Stimulated activated CD8-positive, alpha-beta memory T cell treated with anti-CD3 and anti-CD28 coated beads, Interleukin-12 subunit alpha, Interleukin-12 subunit beta, amount 100 ng/mL, for 24 hours (primary cell): ENCODE results near the gene NEU1.
"Not testable (repeated sequence)": the region's sequence is repeated elsewhere in the genome, so short reads cannot be mapped to it uniquely, and the experiment has no call there.

Experiments
- DNase-seq: peaks from one replicate; pipeline ENCODE4 v3.0.0-alpha.2; 2020; ENCODE audit errors: extremely low read depth

NEU1 gene

GRCh38 chr6:31838968-31839367 lies 23.7 kb downstream of the NEU1 start:
- DNase-seq: no peak

GRCh38 chr6:31838114-31838553 lies 24.5 kb downstream of the NEU1 start:
- DNase-seq: not testable (repeated sequence)

GRCh38 chr6:31837369-31838113 lies 25.1 kb downstream of the NEU1 start:
- DNase-seq: no peak

- DNase-seq: no peak
Observed at GRCh38 chr6:31836474-31837368, 25.9 kb downstream of the NEU1 start.

GRCh38 chr6:31836047-31836473 lies 26.6 kb downstream of the NEU1 start:
- DNase-seq: no peak

- DNase-seq: no peak
Observed at GRCh38 chr6:31834367-31835250, 28.0 kb downstream of the NEU1 start.

GRCh38 chr6:31831350-31832215 lies 31.0 kb downstream of the NEU1 start:
- DNase-seq: no peak

- DNase-seq: no peak
Observed at GRCh38 chr6:31830886-31831335, 31.7 kb downstream of the NEU1 start.

- no peak for DNase-seq
Observed at GRCh38 chr6:31829633-31830283, 32.9 kb downstream of the NEU1 start.

- peak; percentile 78 for DNase-seq
Observed at GRCh38 chr6:31827286-31828079, 35.1 kb downstream of the NEU1 start, which contains the start of gene HSPA1B. Gene HSPA1B, plus strand, starts transcription at chr6:31827738. Its CDS starts 213 bp downstream, at chr6:31827951.

- DNase-seq: no peak
Observed at GRCh38 chr6:31826793-31827285, 35.8 kb downstream of the NEU1 start.

- DNase-seq: no peak
Observed at GRCh38 chr6:31825553-31825952, 37.1 kb downstream of the NEU1 start.

GRCh38 chr6:31823592-31824196 lies 38.9 kb downstream of the NEU1 start:
- not testable (repeated sequence) for DNase-seq

GRCh38 chr6:31822036-31822821 lies 40.4 kb downstream of the NEU1 start:
- no peak for DNase-seq

- DNase-seq: no peak
Observed at GRCh38 chr6:31821301-31822035, 41.2 kb downstream of the NEU1 start.

- not testable (repeated sequence) for DNase-seq
Observed at GRCh38 chr6:31820399-31820798, 42.2 kb downstream of the NEU1 start.

GRCh38 chr6:31819871-31820299 lies 42.7 kb downstream of the NEU1 start:
- DNase-seq: no peak
